ENCODE measurements around the gene PARVG.

The PARVG gene

DNA sequence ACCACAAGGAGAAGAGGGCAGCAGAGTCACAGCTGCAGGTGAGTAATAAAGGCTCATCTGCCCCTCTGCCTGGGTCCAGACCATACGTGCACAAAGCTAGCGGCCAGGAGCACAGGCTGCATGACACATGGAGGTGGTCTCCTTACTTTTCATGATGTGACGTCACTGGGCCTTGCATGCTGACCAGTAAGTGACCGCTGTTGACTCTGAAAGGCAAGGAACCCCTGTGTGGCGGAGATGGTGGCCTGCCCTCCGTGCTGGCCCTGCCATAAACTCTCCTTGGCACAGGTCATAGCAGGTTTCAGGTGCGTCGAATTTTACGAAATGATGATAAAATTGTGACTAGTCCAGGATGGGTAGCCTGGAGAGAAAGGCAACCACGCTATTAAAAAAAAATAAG, 7.6 kb upstream of the PARVG start:
- Histone ChIP-seq H3K4me3 (no peak overlapping the region), H3K27ac (peak overlapping the region in 14 of 21 experiments; percentile 2 to 69 (median 34))

DNA sequence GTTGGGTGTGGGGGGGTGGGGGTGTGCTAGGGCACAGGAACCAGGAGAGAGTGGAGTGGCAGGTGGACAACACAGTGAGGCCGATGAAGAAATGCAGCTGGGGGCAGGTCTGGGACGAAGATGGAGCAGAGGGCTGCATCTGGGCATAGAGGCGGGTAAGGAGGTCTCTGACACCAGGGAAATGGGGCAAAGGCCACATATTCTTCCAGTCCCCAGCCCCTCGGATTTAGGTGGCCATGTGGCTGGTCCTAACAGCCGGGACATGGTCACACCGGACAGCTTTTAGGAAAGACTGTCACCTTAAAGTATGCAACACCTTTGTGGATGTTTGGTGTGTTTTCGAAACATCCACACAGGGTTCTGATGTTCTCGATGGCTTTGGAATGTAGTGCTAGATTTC, 5.0 kb upstream of the PARVG start:
- Histone ChIP-seq H3K4me3 (no peak overlapping the region), H3K27ac (no peak overlapping the region)

DNA sequence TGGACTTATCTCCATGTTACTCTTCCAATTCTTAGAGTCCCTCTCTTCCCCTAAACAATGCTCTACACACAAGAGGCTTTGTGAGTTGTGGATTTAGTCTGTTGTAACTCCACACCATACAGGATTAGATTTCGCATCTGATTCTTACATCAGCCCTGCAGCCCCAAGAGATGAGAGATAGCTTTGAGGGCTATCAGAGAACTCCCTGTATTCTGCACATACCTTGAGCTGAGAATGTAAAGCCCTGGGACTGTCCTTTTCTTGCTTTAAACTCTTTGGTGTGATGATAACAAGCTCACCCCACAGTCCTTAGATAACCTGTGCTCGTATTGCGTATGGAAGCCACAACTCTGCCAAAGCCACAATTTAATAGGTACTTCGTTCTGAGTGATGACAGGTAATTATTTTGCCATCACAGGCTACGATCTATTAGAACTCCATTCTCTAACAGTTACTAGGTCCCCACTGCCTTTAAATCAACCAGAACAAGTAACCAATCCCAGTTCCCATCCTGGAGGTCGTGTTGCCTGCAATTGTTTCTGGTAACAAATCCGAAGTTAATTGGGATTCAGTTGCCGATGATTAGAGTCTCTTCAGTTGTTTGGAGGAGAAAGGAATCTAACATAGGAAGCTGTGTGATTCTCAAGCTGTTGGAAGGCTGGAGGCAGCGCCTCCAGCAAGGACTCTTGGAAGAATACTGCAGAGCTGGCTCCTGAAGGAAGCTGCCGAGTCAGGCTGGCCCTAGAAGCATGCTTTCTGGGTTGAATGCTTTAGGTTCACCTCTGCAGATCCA, 1.3 kb upstream of the PARVG start:
- Histone ChIP-seq H3K4me3 (no peak overlapping the region), H3K27ac (peak overlapping the region in 1 of 21 experiments; percentile 89)

DNA sequence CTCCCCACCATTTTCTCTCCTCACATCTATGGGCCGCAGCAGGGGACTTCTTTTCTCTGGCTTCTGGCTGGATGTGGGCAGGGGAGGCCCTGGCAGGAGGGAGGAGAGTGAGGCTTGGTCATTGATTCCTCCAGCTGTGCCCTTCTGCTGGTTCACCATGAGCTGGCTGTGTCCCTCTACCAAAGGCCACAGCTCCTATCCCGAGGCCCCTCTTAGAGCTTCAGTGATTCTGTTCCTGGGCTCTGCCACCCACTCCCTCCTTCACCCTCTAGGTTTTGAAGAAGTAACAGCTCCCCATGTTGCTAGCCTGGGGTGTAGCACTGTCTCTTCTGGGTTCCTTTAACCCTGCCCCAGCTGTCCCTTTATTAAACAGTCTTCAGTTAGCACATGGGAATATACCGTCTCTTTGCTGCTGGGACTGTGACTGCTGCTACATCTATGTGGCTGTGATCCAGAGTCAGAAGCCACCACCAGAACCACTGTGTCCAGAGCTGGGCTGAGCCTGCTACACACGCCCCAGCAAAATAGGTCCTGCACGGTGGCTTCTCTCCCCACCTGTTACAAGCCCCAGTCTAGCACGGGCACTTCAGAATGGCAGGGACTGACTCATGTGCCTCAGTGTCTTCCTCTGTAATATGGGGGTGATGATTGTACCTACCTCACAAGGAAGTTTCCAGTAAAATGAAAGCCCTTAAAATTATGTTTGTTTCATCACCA, 578 bp upstream of the PARVG start:
- Histone ChIP-seq H3K4me3 (no peak overlapping the region), H3K27ac (peak overlapping the region in 6 of 21 experiments; percentile 45 to 91 (median 84))

DNA sequence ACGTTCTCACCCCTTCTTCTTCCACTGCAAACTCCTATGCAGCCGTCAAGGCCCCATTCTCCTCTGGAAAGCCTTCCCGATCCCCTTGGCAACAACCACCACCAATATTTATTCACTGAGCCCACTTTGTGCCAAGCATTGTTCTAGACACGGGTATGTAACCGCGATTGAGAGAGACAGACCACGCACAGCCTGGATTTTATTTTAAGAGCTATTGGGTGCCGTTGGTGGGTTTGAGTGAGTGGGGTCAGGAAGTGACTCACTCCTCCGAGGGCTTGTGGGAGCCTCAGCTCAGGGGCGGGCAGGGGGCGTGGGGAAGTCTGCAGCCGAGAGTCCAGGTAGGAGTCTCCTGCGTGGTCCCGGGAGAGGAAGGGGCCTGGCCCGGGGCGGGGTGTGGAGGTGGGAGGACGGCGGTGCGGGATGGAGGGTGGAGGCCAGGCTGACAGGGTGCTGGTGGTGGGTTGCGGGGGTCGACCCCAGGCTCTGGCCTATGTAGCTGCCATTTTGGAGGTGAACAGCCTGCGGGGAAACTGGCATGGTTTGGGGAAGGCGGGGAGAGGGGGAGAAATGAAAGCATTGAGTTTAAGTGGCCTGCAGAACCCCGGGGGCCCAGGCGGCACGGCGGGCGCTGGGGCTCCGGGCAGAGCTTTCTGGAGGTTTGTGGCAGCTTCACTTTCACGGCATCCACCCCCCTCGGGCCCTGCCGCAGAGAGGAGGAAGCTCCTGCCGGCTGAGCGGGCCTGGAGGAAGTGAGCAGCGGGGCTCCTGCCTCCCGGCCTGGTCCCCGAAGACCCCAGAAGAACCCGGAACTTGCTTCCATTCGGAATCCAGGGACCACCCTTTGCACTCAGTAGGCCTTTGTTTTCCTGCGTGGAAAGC, 547 bp downstream of the PARVG start:
- peak overlapping the region; percentile 17 to 46 (median 36) for H3K4me3 ChIP-seq
- H3K27ac ChIP-seq = peak overlapping the region in 20 of 21 experiments; percentile 3 to 95 (median 79)

DNA sequence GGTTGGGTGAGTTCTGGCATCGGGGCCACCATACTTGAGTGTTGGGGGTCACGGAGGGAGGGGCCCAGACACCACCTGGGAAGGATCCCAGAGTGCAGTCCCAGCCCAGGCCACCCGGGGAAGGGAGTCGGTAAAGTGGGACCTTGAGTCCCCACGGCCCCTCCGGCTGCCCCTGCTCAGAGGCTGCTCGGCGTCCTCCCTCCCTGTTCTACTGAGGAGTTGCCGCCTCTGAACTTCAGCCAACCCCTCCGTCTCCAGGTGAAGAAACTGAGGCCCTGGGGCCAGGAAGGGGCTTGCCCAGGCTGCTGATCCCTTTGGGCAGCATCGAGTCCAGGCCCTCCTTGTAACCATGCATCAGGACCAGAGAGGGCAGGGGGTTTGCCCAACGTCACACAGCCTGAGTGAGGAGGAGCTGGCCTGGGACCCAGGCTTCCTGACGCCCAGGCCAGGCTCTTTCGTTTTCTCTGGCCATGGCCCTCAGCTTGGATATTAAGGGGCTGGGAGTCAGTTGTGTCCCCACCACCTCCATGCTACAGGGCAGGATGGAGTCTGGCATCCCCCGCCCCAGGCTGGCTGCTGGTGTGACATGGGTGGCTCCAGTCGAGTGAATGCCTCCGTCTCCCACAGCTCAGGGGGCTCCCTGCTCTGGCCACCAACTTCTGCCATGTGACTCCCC, 1.3 kb downstream of the PARVG start:
- Histone ChIP-seq H3K27ac (peak overlapping the region in 20 of 21 experiments; percentile 3 to 95 (median 79)), H3K4me3 (peak overlapping the region; percentile 17 to 46 (median 36))

DNA sequence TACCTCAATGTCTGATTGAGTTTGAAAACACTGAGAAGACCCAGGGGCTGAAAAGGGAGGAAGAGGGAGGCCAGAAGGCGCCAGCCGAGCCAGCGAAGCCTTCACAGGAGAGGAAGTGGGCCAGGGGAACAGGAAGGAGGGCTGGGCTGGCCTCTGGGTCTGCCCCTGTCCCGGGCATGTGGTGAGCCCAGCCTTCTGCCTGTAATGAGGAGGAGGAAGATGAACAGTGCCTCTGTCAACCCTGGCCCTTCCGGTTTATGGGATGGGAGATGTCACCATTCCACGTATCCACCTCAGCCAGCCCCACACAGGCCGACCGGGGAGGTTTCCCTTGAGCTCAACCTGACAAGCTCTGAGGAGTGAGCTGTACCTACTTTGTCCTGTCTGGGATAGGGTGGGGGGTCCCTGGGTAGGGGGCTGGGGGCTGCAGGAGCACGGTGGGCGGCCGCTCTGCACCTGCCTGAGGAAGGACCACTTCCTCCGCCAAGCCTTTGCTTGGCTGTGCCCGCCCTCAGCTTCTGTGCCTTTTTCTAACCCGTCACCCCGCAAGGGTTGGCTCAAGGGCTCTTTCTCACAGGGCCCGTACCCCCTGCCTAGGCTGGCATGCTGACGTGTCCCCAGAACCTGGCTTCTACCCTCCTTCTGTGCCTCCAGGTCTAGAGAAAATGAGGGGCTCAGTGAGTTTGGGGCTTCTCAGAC, 2.0 kb downstream of the PARVG start:
- Histone ChIP-seq H3K4me3 (peak overlapping the region; percentile 17 to 46 (median 36)), H3K27ac (peak overlapping the region in 20 of 21 experiments; percentile 3 to 95 (median 79))

DNA sequence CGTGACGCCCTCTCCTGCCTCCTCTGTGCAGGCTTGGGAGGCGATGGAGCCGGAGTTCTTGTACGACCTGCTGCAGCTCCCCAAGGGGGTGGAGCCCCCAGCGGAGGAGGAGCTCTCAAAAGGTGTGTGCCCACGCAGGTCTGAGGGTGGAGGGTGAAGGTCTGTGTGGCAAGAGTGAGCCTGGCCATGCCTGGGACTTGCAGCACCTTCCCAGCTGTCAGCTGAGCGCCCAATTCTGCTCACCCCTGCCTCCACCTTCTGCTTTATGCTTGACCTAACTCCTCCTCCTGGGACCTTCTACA, 2.5 kb downstream of the PARVG start:
- peak overlapping the region in 11 of 21 experiments; percentile 30 to 95 (median 84) for H3K27ac ChIP-seq
- H3K4me3 ChIP-seq = no peak overlapping the region

DNA sequence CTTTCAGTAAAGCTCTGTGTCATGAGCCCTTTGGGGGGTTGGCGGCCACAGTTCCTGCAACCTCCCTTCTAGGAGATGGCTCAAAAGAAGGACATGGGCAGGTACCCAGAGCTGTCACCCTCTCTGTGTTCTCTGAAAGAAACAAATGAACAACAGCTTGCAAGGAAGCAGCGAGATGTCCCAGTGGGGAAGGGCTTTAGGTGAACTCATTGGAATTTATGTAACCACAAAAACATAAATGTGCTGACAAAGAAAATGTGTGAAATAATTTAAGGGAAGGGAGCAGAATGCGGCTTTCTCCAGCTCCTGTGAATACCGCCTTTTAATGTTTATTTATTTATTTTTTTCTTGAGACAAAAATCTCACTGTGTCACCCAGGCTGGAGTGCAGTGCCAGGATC, 3.3 kb downstream of the PARVG start:
- H3K4me3 ChIP-seq = no peak overlapping the region
- H3K27ac ChIP-seq = no peak overlapping the region

DNA sequence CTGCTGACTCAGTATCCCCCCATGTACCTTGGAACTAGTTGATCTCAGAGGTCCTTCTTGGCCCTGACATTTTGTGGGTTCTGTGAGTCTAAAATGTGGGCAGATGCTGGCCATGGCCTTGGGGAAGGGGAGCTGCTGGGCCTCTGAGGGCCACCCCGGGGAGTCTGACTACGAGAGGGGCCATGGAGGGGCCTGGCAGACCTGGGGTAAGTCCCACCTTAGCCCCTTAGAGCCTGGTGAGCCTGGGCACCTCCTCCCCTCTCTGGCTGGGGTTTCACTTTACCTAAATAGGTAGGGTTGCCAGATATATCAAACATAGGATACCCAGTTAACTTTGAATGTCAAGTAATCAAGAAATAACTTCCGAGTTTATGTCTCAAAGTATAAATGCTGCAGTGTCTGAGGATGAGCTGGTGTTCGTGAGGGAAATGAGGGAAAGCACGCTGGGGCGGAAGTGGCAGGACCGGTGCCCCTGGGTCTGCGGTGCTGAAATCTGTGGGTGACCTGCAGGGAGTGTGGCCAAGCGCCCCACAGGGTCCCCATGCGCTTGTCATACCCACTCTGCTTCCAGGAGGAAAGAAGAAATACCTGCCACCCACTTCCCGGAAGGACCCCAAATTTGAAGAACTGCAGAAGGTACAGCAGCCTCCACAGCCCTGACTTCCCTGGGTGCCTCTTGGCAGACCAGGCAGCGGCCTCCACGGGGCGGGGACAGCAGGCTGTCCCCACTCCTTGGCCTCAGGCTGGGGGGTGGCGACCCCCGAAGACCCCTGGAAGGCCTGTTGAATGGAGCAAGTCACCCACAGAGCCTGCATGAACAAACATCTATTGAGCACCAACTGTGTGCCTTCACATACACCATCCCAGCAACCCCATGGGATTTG, 4.8 kb downstream of the PARVG start:
- Histone ChIP-seq H3K4me3 (no peak overlapping the region), H3K27ac (no peak overlapping the region)

DNA sequence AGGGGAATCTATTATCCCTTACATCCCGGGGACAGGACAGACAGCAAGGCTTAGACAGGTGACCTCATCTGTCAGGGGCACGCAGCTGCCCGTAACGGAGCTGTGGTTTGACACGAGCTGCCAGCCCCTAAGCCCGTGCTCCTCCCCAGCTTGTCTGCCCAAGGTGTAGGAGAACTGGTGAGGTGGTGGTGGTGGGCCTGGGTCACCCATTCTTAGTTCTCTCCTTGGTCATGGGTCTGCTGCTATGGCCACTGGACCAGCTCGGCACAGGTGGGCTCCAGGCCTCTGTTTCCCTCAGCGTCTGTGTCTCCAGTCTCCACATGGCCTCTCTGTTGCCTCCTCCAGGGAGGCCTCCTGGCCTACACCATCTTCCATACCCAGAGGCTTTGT, 5.4 kb downstream of the PARVG start:
- H3K27ac ChIP-seq = no peak overlapping the region

DNA sequence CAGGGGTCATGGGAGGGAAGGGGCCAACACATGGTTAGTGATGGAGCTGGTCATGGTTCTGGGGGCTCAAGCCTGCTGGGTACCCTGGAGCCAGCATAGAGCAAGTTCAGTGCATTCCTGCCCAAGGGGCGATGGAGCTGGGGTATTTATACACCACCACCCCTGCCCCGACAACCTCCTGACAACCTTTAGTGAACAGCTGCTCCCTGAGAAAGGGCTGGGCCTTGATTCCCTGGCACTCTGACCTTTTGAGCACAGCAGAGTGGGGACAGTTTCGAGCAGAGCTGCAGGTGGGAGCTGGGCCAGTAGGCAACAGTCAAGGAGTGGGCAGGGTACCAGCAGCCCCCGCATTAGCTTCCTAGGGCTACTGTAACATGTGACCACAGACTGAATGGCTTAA, 6.0 kb downstream of the PARVG start:
- Histone ChIP-seq H3K4me3 (no peak overlapping the region), H3K27ac (no peak overlapping the region)

More for the DNA sequence above, 5.4 kb downstream of the PARVG start:
- H3K4me3 ChIP-seq = no peak overlapping the region

DNA sequence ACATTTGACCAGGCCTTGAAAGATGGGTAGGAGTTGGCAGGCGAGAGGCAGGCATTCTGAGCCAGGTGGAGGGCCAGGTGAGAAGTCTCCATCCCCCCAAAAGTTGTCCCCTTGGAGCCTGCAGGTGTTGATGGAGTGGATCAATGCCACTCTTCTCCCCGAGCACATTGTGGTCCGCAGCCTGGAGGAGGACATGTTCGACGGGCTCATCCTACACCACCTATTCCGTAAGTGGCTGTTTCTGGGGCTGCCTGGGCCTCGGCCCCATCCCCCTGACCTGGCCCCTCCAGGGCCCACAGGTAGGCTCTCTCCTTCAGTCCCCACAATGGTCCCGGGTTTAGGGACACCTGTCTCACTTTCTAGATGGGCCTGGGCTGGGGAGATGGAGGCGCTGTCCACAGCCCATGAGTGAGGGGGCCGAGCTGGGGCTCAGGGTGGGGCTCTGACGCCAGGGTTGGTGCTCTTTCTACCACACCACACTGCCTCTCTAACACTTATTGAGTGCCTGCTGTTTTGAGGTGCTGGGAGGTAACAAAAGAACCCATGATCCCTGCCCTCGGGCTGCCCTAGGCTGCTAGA, 7.0 kb downstream of the PARVG start:
- H3K27ac ChIP-seq = no peak overlapping the region
- no peak overlapping the region for H3K4me3 ChIP-seq

DNA sequence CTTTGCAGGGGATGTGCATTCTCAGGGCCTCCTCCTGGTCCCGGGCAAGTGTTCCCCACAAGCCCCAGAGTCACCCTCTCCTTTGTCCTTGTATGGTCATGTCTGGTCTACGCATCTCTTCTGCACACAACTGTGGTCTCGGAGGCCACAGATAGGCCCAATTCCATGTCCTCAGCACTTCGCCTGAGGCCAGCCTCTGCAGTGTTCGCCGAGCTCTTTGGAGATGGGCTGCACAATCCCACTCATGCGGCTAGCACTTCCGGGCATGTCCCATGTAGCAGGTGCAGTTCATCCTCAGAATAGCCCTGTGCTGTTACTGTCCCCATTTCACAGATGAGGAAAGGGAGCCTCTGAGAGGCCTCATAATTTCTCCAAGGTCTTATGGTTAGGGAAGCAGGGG, 7.6 kb downstream of the PARVG start:
- Histone ChIP-seq H3K4me3 (no peak overlapping the region), H3K27ac (no peak overlapping the region)

DNA sequence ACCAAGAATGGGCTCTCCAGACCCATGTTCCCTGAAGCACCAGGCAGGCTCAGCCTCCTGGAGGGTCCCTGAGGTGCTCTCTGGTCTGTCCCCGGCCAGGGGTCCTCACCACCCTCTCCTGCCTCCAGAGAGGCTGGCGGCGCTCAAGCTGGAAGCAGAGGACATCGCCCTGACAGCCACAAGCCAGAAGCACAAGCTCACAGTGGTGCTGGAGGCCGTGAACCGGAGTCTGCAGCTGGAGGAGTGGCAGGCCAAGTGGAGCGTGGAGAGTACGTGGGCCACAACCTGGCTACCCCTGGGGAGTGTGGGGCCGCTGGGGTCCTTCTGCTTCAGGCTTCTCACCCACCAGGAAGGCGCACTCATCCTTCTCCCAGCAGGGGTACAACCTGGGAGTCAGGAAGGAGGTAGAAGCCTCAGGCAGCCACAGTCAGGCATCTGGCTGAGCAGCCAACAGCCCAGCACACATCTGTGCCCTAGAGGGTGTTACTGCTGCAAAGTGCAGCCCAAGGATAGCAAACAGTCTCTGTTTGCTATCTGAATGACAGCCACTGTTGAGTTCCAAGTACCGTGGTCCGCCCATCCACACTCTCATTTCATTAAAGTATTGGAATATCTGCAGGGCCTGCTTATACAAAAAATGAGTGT, 8.4 kb downstream of the PARVG start:
- no peak overlapping the region for H3K4me3 ChIP-seq
- no peak overlapping the region for H3K27ac ChIP-seq

DNA sequence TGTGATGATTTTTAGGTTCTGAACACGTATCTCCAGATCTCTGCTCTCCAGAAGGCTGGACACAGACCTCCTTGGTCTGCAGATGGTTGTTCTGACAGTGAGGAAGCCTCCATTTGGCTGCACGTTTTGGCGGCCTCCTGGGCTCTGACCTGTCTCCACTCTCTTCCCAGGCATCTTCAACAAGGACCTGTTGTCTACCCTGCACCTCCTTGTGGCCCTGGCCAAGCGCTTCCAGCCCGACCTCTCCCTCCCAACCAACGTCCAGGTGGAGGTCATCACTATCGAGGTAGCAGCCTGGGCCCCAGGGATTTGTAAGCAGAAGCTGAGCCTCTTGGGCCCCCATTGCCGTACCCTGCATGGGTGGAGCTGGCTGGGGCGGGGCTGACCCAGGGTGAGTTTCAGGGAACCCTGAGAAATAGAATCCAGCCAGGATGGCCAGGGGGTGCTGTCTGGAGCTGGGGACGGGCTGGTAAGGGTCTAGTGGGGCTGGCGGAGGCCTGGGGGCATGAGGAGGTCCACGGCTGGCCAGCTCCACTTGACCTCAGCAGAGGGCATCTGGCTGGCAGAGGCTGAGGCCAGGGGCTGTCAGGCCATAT, 9.8 kb downstream of the PARVG start:
- H3K4me3 ChIP-seq = no peak overlapping the region
- H3K27ac ChIP-seq = no peak overlapping the region

DNA sequence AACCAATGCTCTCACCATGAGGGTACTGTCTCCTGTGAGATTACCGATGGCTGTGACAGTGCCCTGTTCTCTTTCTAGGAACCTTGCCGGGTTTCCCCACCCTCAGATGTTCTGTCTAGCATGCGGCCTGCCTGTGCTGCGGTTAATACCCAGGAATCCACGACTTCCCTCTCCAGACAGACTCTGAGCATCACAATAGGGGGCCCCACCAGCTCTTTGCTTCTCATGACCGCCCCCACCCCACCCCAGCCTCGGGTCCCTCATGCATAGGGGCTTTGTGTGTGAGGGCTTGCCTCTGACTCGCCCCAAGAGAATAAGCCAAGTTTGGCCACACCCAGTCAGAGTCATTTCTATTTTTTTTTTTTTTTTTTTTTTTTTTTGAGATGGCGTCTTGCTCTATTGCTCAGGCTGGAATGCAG, 10.3 kb downstream of the PARVG start:
- H3K27ac ChIP-seq = no peak overlapping the region
- no peak overlapping the region for H3K4me3 ChIP-seq

Measured in skin epidermis (tissue), 12 donors.